NCI-H146 (cell line): ENCODE measurements around the gene CD2BP2.
"Not testable (repeated sequence)": the region's sequence is repeated elsewhere in the genome, so short reads cannot be mapped to it uniquely, and the experiment has no call there.

ENCODE experiments used
- DNase-seq: peaks from one replicate; lab custom pipeline; 2025; lab: John Stamatoyannopoulos, UW

Gene CD2BP2

DNA sequence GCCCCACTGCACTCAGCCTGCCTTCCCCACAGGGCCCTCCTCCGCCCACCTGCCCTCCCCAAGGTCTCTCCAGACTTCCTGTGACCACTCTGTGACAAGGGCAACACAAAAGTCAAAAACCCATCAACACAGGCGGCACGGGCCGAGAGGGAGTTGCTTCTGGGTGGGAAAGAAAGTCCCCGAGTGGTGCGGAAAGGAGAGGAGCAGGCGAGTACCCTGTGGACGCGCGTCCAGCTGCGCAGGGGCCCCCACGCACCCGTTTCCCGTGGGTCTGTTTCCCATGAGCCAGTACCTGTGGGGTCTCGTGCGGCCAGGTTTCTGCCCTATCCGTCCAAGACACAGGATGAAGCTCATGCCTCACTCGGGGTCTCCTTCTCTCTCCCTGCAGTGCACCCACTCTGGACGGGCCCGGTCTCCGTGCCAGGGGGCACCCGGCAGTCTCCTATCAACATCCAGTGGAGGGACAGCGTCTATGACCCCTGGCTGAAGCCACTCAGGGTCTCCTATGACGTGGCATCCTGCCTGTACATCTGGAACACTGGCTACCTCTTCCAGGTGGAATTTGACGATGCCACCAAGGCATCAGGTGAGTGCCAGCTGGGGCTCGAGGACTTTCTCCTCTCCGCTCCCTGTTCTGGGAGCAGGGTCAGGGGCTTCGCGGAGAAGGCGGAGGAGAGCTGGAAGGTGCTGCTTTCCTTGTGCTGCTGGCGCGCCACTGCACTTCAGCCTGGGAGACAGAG is 12.2 kb downstream of the CD2BP2 start:
- DNase-seq: no peak

DNA sequence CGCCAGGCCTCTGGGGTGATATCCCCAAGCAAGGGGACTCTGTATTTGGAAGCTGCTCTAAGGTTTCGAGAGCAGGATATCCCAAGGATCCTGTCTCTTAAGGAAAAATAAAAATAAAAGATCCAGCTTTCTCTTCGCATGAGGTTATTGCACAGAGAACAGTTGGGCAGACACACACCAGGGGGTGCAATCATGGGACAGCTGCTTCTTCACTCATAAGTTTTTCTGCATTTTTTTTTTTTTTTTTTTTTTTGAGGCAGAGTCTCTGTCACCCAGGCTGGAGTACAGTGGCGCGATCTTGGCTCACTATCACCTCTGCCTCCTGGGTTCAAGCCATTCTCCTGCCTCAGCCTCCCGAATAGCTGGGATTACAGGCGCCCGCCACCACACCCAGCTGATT is 13.1 kb downstream of the CD2BP2 start:
- DNase-seq: peak; percentile 60

DNA sequence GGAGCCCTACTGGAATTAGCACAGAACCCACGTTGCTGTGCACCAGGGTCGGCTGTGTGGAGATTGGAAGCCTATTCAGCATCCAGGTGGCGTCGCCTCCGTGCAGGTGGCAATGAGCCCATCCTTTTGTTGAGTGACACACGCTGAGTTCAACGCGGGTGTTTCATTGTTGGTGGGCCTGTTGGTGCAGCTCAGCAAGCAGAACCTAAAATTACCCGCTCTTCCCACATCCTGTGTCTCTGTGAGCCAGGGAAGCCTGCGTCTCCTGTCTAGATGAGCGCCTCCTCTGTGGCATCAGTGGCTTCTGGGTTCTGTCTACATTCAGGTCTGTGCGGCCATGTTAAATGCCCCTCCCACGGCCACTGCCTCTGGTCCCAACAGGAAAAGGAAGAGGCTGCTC is 14.5 kb downstream of the CD2BP2 start:
- DNase-seq: peak; percentile 98

GRCh38 chr16:30338715-30339114 is 16.4 kb downstream of the CD2BP2 start:
- not testable (repeated sequence) for DNase-seq

DNA sequence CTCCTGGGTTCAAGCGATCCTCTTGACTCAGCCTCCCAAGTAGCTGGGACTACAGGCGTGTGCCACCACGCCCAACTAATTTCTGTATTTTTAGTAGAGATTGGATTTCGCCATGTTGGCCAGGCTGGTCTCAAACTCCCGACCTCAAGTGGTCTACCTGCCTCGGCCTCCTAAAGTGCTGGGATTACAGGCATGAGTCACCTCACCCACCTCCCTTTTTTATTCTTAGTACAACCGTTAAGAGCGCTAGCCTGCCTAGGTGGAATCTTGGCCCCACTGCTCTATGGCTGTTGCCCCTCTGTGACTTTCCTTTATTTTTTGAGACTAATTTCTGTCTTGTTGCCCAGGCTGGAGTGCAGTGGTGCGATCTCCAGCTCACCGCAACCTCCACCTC is 17.1 kb downstream of the CD2BP2 start:
- DNase-seq: not testable (repeated sequence)

- DNase-seq: no peak
Measured at GRCh38 chr16:30335598-30336474, 19.3 kb downstream of the CD2BP2 start.

DNA sequence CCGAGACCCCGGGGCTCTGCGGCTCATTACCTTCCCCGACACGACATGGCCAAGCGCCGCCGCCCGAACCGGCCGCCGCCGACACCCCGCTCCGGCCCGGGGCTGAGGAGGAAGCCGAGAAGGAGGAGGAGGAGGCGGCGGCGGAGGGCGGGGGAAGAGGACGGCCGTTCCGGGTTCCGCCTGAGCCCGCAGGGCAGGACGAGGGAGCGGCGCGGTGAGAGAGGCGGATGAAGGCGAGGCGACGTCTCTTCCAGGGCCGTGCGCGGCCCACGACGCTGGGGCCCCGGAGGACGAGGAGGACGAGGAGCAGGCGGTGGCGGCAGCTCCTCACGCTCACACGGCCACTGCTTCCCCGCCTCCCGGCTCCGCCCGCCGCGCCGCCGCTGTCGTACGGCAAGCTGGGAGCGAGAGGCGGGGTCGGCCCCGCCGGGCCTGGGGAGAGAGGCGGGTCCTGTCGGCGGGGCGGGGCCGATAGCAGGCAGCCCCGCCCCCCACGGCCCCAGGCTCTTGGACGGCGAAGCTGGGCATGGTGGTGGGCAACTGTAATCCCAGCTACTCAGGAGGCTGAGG is 20.0 kb downstream of the CD2BP2 start:
- DNase-seq: peak; percentile 77

DNA sequence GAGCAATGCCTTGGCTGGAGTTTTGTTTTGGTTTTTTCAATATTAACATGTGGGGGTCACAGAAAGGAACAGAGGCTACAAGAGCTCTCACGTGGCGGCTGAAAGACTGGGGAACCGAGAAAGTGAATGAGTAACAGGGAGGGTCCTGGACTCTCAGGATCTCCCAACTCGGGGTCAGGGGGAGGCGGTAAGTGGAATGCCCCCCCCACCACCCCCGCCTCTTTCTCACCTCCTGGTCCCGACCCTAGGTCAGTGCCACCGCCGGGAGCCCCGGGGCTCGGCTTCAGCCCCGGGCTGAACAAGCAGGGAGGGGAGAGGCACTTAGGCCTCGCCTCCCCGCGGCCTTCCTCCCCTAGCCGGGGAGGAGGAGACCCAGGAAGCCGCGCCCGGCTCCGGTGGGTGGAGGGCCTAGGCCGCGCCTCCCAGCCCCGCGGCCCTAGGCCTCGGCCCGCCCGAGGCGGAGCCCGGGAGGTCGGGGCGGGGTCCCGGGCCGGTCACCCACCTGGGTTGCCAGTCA is 20.6 kb downstream of the CD2BP2 start:
- peak; percentile 89 for DNase-seq

- not testable (repeated sequence) for DNase-seq
Measured at GRCh38 chr16:30324220-30324619, 30.9 kb downstream of the CD2BP2 start.

- not testable (repeated sequence) for DNase-seq
Measured at GRCh38 chr16:30318647-30319046, 36.5 kb downstream of the CD2BP2 start.

DNA sequence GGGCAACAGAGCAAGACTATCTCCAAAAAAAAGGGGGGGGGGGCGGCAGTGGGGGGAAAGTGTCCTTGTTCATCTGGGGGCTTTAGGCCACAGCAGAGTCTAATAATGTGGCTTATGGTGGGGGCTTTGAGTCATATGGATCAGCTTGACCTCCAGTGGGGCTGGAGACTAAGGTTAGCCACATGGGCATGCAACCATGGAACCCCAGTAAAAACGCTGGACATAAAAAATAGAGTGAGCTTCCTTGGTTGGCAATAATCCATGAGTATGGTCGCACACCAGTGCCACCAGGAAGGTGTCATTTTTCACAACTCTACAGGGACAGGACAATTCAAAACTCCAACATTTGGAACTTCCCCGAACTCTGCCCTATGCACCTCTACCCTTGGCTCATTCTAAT is 44.2 kb downstream of the CD2BP2 start:
- DNase-seq: not testable (repeated sequence)

DNA sequence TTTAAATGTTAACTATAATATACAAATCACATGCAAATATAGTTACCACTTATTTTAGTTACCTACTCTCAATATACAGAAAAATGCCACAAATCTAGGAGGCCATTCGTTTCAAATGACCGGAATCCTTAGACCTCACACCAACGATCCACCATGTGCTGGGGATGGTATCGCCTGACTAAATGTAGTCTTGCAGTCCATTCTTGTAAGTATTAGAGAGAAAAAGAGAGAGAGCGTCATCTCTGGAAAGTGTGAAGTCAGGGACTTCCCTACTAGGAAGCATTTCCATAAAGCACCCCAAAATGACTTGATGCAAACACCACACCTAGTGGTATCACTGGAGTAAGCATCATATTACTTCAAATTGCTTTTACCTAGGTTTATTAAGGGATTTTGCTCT is 45.9 kb downstream of the CD2BP2 start:
- DNase-seq: not testable (repeated sequence)
